Neural crest cell (in vitro differentiated cells): Measurements from ENCODE around the gene TLR7. TPM values are rescaled to one million over a fixed set of nuclear protein-coding genes. Genes with fewer than 3 reads are reported as not detected.

ENCODE experiments used
- DNase-seq: peaks from one replicate; pipeline ENCODE4 v3.0.0; 2021; ENCODE audit warnings: low read depth, mixed read lengths, low spot score
- H3K27ac Mint-ChIP-seq: one replicate; pipeline ENCODE4 v1.8.0; 2021; ENCODE audit warnings: mild to moderate bottlenecking, mixed read lengths; ENCODE audit not compliant: unreplicated experiment
- H3K27me3 Mint-ChIP-seq: 2 replicates; pipeline ENCODE4 v1.8.0; 2021; ENCODE audit warnings: low read depth, mild to moderate bottlenecking, mixed read lengths
- H3K36me3 Mint-ChIP-seq: 2 replicates; pipeline ENCODE4 v1.8.0; 2021; ENCODE audit warnings: low read depth, mild to moderate bottlenecking, mixed read lengths
- H3K4me1 Mint-ChIP-seq: 2 replicates; pipeline ENCODE4 v1.8.0; 2021; ENCODE audit warnings: mixed read lengths
- H3K4me3 Mint-ChIP-seq: one replicate; pipeline ENCODE4 v1.8.0; 2021; ENCODE audit warnings: mild to moderate bottlenecking, mixed read lengths
- H3K9me3 Mint-ChIP-seq: 2 replicates; pipeline ENCODE4 v1.8.0; 2021; ENCODE audit warnings: mixed read lengths
- CTCF ChIP-seq: fragments of 200-600 bp; sonication (generic); conservative IDR thresholded peaks from 2 replicates; pipeline ENCODE4 v1.5.0; 2021; ENCODE audit warnings: antibody characterized with exemption, mild to moderate bottlenecking
- total RNA-seq: library from RNA; stranded (reverse); gene quantifications from 2 replicates; pipeline ENCODE4 v1.2.1, GENCODE V29; 2021

The TLR7 gene
- total RNA-seq, 1 donor from 2014 or later = not detected

- Mint-ChIP-seq H3K27ac (no peak overlapping the region), H3K4me3 (no peak overlapping the region), H3K4me1 (no peaks in the 10 kb centered on the region), H3K9me3 (peaks cover 8% of the 10 kb centered on the region), H3K27me3 (no peaks in the 10 kb centered on the region), H3K36me3 (no peaks in the 10 kb centered on the region)
- no peak for TF ChIP-seq CTCF
- DNase-seq = no peak
These were observed 52.2 kb downstream of the TLR7 start for GRCh38 chrX:12919051-12919450.

- Mint-ChIP-seq H3K27me3 (no peaks in the 10 kb centered on the region), H3K27ac (no peak overlapping the region), H3K4me1 (no peaks in the 10 kb centered on the region), H3K36me3 (no peaks in the 10 kb centered on the region), H3K9me3 (peaks cover 9% of the 10 kb centered on the region), H3K4me3 (no peak overlapping the region)
- DNase-seq = no peak
- no peak for TF ChIP-seq CTCF
These were observed 52.7 kb downstream of the TLR7 start for GRCh38 chrX:12919620-12920019.

GRCh38 chrX:12920990-12921389, 54.1 kb downstream of the TLR7 start:
- H3K27me3 Mint-ChIP-seq = no peaks in the 10 kb centered on the region
- no peak overlapping the region for H3K27ac Mint-ChIP-seq
- TF ChIP-seq CTCF = no peak
- peaks cover 15% of the 10 kb centered on the region for H3K9me3 Mint-ChIP-seq
- H3K4me3 Mint-ChIP-seq = no peak overlapping the region
- H3K4me1 Mint-ChIP-seq = no peaks in the 10 kb centered on the region
- peaks cover 2% of the 10 kb centered on the region for H3K36me3 Mint-ChIP-seq
- no peak for DNase-seq

- Mint-ChIP-seq H3K27ac (no peak overlapping the region), H3K36me3 (peaks cover 2% of the 10 kb centered on the region), H3K4me3 (no peak overlapping the region)
These were observed 55.2 kb downstream of the TLR7 start for GRCh38 chrX:12921886-12922598.

GRCh38 chrX:12922599-12922919, 55.7 kb downstream of the TLR7 start:
- no peak for DNase-seq
- Mint-ChIP-seq H3K4me3 (no peak overlapping the region), H3K27me3 (no peaks in the 10 kb centered on the region), H3K27ac (no peak overlapping the region), H3K9me3 (peaks cover 13% of the 10 kb centered on the region), H3K36me3 (peaks cover 2% of the 10 kb centered on the region), H3K4me1 (no peaks in the 10 kb centered on the region)
- TF ChIP-seq CTCF = no peak

More at GRCh38 chrX:12921886-12922598, 55.2 kb downstream of the TLR7 start:
- no peak for TF ChIP-seq CTCF
- Mint-ChIP-seq H3K9me3 (peaks cover 13% of the 10 kb centered on the region), H3K27me3 (no peaks in the 10 kb centered on the region), H3K4me1 (no peaks in the 10 kb centered on the region)
- no peak for DNase-seq
